Measurements from ENCODE around the gene PDZD4.

DNA sequence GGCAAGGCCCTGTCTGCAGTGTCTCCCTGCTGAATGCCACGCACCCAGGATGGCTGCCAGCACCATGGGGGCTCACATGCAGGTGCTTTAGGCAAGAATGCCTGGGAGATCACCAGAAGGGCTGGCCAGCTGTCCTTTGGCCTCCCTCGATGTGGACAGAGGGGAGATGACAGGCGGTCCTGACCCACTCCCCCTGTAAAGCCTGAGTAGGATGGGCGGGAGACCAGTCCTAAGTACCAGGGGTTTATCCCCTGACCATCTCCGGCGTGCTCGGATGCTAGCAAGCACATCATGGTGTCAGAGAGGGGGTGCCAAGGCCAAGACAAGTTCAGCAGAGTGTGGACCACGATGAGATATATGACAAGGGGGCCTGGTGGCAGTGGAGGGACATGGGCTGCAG lies 5.3 kb downstream of the PDZD4 start:
- no peak for TF ChIP-seq FOXJ3 (CRISPR knock-in tag; IDR thresholded peaks at IDR 0.05)
- TF ChIP-seq, protein P1, sequence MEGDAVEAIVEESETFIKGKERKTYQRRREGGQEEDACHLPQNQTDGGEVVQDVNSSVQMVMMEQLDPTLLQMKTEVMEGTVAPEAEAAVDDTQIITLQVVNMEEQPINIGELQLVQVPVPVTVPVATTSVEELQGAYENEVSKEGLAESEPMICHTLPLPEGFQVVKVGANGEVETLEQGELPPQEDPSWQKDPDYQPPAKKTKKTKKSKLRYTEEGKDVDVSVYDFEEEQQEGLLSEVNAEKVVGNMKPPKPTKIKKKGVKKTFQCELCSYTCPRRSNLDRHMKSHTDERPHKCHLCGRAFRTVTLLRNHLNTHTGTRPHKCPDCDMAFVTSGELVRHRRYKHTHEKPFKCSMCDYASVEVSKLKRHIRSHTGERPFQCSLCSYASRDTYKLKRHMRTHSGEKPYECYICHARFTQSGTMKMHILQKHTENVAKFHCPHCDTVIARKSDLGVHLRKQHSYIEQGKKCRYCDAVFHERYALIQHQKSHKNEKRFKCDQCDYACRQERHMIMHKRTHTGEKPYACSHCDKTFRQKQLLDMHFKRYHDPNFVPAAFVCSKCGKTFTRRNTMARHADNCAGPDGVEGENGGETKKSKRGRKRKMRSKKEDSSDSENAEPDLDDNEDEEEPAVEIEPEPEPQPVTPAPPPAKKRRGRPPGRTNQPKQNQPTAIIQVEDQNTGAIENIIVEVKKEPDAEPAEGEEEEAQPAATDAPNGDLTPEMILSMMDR (IDR thresholded peaks at IDR 0.05), result no peak
- TF ChIP-seq POLR2AphosphoS5 (IDR thresholded peaks at IDR 0.05; ENCODE audit: low read depth, low read length), result no peak
